GM23338 (cell line): ENCODE results near the gene PHACTR1. TPM values are rescaled to one million over a fixed set of nuclear protein-coding genes. Genes with fewer than 3 reads are reported as not detected.

Experiments
- ATAC-seq: fragments of 200-7000 bp; cut with Tn5 transposase; 3 replicates; pipeline ENCODE4 v1.9.1; 2020
- DNase-seq: peaks from one replicate; pipeline ENCODE4 v3.0.0-alpha.2; 2015; ENCODE audit warnings: low spot score
- H2AFZ ChIP-seq: fragments of 200-600 bp; sonication (generic); 2 replicates; pipeline ENCODE4 v1.8.0; 2016; ENCODE audit warnings: antibody characterized with exemption, mild to moderate bottlenecking, moderate library complexity
- H3F3A ChIP-seq: fragments of 200-600 bp; sonication (generic); replicated peaks from 2 replicates; pipeline ENCODE4 v1.8.0; 2017; ENCODE audit warnings: antibody characterized with exemption, mixed run types, low read depth
- H3K27ac ChIP-seq: fragments of 200-600 bp; sonication (generic); 2 replicates; pipeline ENCODE4 v1.6.1; 2016; ENCODE audit warnings: low read depth
- H3K27me3 ChIP-seq: fragments of 200-600 bp; sonication (generic); 2 replicates; pipeline ENCODE4 v1.8.0; 2016; ENCODE audit warnings: mild to moderate bottlenecking, mixed run types, moderate library complexity; ENCODE audit not compliant: insufficient read depth
- H3K36me3 ChIP-seq: fragments of 200-600 bp; sonication (generic); 2 replicates; pipeline ENCODE4 v1.8.0; 2016; ENCODE audit warnings: mild to moderate bottlenecking; ENCODE audit not compliant: insufficient read depth
- H3K4me1 ChIP-seq: fragments of 200-600 bp; sonication (generic); 2 replicates; pipeline ENCODE4 v1.8.0; 2016; ENCODE audit warnings: mild to moderate bottlenecking, moderate library complexity; ENCODE audit not compliant: insufficient read depth
- H3K4me2 ChIP-seq: fragments of 200-600 bp; sonication (generic); 2 replicates; pipeline ENCODE4 v1.7.1; 2017; ENCODE audit warnings: mixed run types
- H3K4me3 ChIP-seq: fragments of 200-600 bp; sonication (generic); 2 replicates; pipeline ENCODE4 v1.6.1; 2016; ENCODE audit warnings: mixed run types
- H3K79me2 ChIP-seq: fragments of 200-600 bp; sonication (generic); replicated peaks from 2 replicates; pipeline ENCODE4 v1.8.0; 2017; ENCODE audit warnings: mild to moderate bottlenecking; ENCODE audit not compliant: insufficient read depth
- H3K9me2 ChIP-seq: fragments of 200-600 bp; sonication (generic); 2 replicates; pipeline ENCODE4 v1.8.0; 2017; ENCODE audit not compliant: insufficient read depth
- H4K20me1 ChIP-seq: fragments of 200-600 bp; sonication (generic); replicated peaks from 2 replicates; pipeline ENCODE4 v1.8.0; 2017; ENCODE audit warnings: mild to moderate bottlenecking; ENCODE audit not compliant: insufficient read depth
- H3K27ac Mint-ChIP-seq: 2 replicates; pipeline ENCODE4 v1.8.0; 2020; ENCODE audit warnings: inconsistent platforms, mild to moderate bottlenecking, moderate library complexity, mixed read lengths
- H3K27me3 Mint-ChIP-seq: 3 replicates; pipeline ENCODE4 v1.8.0; 2022; ENCODE audit warnings: low read depth, mild to moderate bottlenecking, moderate library complexity, mixed read lengths, inconsistent platforms; ENCODE audit not compliant: insufficient read depth, poor library complexity
- H3K36me3 Mint-ChIP-seq: 3 replicates; pipeline ENCODE4 v1.8.0; 2021; ENCODE audit warnings: low read depth, mild to moderate bottlenecking, inconsistent platforms, moderate library complexity, mixed read lengths
- H3K4me1 Mint-ChIP-seq: 3 replicates; pipeline ENCODE4 v1.8.0; 2020; ENCODE audit warnings: mild to moderate bottlenecking, inconsistent platforms, mixed read lengths
- H3K4me3 Mint-ChIP-seq: 3 replicates; pipeline ENCODE4 v1.8.0; 2021; ENCODE audit warnings: moderate library complexity, mild to moderate bottlenecking, inconsistent platforms, mixed read lengths
- H3K9me3 Mint-ChIP-seq: 3 replicates; pipeline ENCODE4 v1.8.0; 2020; ENCODE audit warnings: moderate library complexity, mild to moderate bottlenecking, inconsistent platforms, mixed read lengths
- CREB1 ChIP-seq: fragments of 250-450 bp; sonication (Bioruptor Pico); IDR thresholded peaks from 2 replicates; pipeline ENCODE4 v1.5.0; 2020; ENCODE audit warnings: low read depth, mild to moderate bottlenecking, moderate library complexity
- ETS1 ChIP-seq: IDR thresholded peaks from 2 replicates; pipeline ENCODE4 v1.6.1; 2016; ENCODE audit warnings: antibody characterized with exemption
- EZH2 ChIP-seq: fragments of 200-600 bp; sonication (generic); IDR thresholded peaks from one replicate; pipeline ENCODE4 v1.8.0; 2017; ENCODE audit warnings: antibody characterized with exemption, mild to moderate bottlenecking, low read depth; ENCODE audit not compliant: unreplicated experiment
- EZH2phosphoT487 ChIP-seq: fragments of 200-600 bp; sonication (generic); IDR thresholded peaks from one replicate; pipeline ENCODE4 v1.8.1; 2018; ENCODE audit warnings: antibody characterized with exemption; ENCODE audit not compliant: unreplicated experiment
- JUNB ChIP-seq: IDR thresholded peaks from one replicate; pipeline ENCODE4 v1.6.1; 2016; ENCODE audit warnings: antibody characterized with exemption; ENCODE audit not compliant: unreplicated experiment
- NANOG ChIP-seq: IDR thresholded peaks from 2 replicates; pipeline ENCODE4 v1.6.1; 2016; ENCODE audit warnings: antibody characterized with exemption, borderline replicate concordance
- POLR2AphosphoS5 ChIP-seq: IDR thresholded peaks from 2 replicates; pipeline ENCODE4 v1.6.1; 2016; ENCODE audit warnings: antibody characterized with exemption, low read depth
- REST ChIP-seq: IDR thresholded peaks from one replicate; pipeline ENCODE4 v1.6.1; 2018; ENCODE audit warnings: antibody characterized with exemption; ENCODE audit not compliant: unreplicated experiment
- STAT1 ChIP-seq: IDR thresholded peaks from one replicate; pipeline ENCODE4 v1.6.1; 2016; ENCODE audit warnings: antibody characterized with exemption; ENCODE audit not compliant: unreplicated experiment
- ZNF331 ChIP-seq: fragments of 250-450 bp; sonication (Bioruptor Pico); IDR thresholded peaks from 2 replicates; pipeline ENCODE4 v1.5.0; 2020; ENCODE audit warnings: low read depth, mild to moderate bottlenecking, moderate library complexity
- polyA plus RNA-seq: library from polyadenylated mRNA; unstranded; fragments of >200 nt; fragmentation: Nextera tagmentation; extraction: Ambion mirVana; gene quantifications from 2 replicates; pipeline ENCODE4 v1.2.1, GENCODE V29; 2016
- total RNA-seq: library from RNA; depleted of rRNA; stranded (reverse); fragments of >200 nt; shearing (Covaris generic); gene quantifications from 2 replicates; pipeline ENCODE4 v1.2.3, GENCODE V29; 2014
- TF ChIP-seq, protein P1 (sequence below), 2 experiments: fragments of 200-600 bp in 1 of 2; sonication (generic) in 1 of 2; conservative IDR thresholded peaks; 2 replicates each; pipeline versions ENCODE4 v1.5.1 to v1.6.1; 2016 to 2017; ENCODE audit warnings: antibody characterized with exemption in 2 of 2, low read depth in 2 of 2, mild to moderate bottlenecking in 2 of 2, moderate library complexity in 1 of 2

The PHACTR1 gene
- total and polyA plus RNA-seq, 2 experiments from 2014 or later = 5.9 to 19.3 TPM

GRCh38 chr6:12785921-12786320 lies 69.4 kb downstream of the PHACTR1 start:
- H3K36me3 ChIP-seq = no peaks in the 10 kb centered on the region
- Mint-ChIP-seq H3K9me3 (no peaks in the 10 kb centered on the region), H3K27me3 (peaks cover 4% of the 10 kb centered on the region), H3K4me3 (no peak overlapping the region), H3K27ac (no peak overlapping the region), H3K4me1 (peaks cover 26% of the 10 kb centered on the region), H3K36me3 (no peaks in the 10 kb centered on the region)
- H3K9me2 ChIP-seq = no peaks in the 10 kb centered on the region
- H3K27ac ChIP-seq = no peak overlapping the region
- H3K4me3 ChIP-seq = no peak overlapping the region
- ATAC-seq (no peak), DNase-seq (no peak)
- no peaks in the 10 kb centered on the region for H3K27me3 ChIP-seq
- peaks cover 3% of the 10 kb centered on the region; the same call in 1 of the 2 replicates for H3K4me1 ChIP-seq
- H4K20me1 ChIP-seq = no peaks in the 10 kb centered on the region; the same call in 1 of the 2 replicates
- no peak overlapping the region for H3K4me2 ChIP-seq
- no peaks in the 10 kb centered on the region for H3K79me2 ChIP-seq
- no peaks in the 10 kb centered on the region for H3F3A ChIP-seq
- no peak for TF ChIP-seq JUNB
- TF ChIP-seq NANOG = no peak
- TF ChIP-seq EZH2 = no peak
- TF ChIP-seq ETS1 = no peak
- no peak overlapping the region for H2AFZ ChIP-seq

DNA sequence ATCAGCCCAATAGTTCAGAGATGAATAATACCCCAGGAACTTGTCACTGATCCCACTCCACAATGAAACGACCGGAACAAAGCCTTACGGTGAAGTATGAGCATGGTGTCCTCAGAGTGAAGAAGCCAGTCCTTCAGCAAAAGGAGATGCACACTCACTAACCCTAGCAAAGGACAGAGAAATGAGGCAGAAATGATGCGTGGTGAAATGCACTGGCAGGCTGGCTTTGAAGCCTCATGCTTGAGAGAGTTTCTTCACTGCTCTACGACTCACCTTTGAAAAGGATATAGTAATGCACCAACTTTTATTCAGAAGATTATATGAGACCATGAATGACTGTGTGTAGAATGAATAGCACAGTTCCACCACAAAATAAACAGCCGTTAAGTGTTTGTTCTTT lies 74.8 kb downstream of the PHACTR1 start:
- DNase-seq = no peak
- ATAC-seq = no peak
- TF ChIP-seq, protein P1, sequence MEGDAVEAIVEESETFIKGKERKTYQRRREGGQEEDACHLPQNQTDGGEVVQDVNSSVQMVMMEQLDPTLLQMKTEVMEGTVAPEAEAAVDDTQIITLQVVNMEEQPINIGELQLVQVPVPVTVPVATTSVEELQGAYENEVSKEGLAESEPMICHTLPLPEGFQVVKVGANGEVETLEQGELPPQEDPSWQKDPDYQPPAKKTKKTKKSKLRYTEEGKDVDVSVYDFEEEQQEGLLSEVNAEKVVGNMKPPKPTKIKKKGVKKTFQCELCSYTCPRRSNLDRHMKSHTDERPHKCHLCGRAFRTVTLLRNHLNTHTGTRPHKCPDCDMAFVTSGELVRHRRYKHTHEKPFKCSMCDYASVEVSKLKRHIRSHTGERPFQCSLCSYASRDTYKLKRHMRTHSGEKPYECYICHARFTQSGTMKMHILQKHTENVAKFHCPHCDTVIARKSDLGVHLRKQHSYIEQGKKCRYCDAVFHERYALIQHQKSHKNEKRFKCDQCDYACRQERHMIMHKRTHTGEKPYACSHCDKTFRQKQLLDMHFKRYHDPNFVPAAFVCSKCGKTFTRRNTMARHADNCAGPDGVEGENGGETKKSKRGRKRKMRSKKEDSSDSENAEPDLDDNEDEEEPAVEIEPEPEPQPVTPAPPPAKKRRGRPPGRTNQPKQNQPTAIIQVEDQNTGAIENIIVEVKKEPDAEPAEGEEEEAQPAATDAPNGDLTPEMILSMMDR (conservative IDR thresholded peaks at IDR 0.05; ENCODE audit: low read depth in 2 of 2) = no peak
- TF ChIP-seq ZNF331 (CRISPR knock-in tag) (no peak), NANOG (no peak), CREB1 (CRISPR knock-in tag) (no peak), EZH2phosphoT487 (no peak), REST (no peak), ETS1 (no peak), EZH2 (no peak), STAT1 (no peak), JUNB (no peak), POLR2AphosphoS5 (no peak)

More for the DNA sequence above, 74.8 kb downstream of the PHACTR1 start:
- no peaks in the 10 kb centered on the region for H3K36me3 Mint-ChIP-seq
- peaks cover 6% of the 10 kb centered on the region for H3K27me3 Mint-ChIP-seq
- H3K4me3 ChIP-seq = no peak overlapping the region
- H4K20me1 ChIP-seq = no peaks in the 10 kb centered on the region; the same call in 1 of the 2 replicates
- no peak overlapping the region for H2AFZ ChIP-seq
- no peaks in the 10 kb centered on the region for H3K9me2 ChIP-seq
- no peak overlapping the region for H3K4me2 ChIP-seq
- no peaks in the 10 kb centered on the region for H3K27me3 ChIP-seq
- H3K27ac ChIP-seq = no peak overlapping the region
- H3K4me3 Mint-ChIP-seq = no peak overlapping the region
- H3K79me2 ChIP-seq = no peaks in the 10 kb centered on the region
- H3K27ac Mint-ChIP-seq = no peak overlapping the region
- H3K4me1 ChIP-seq = peaks cover 3% of the 10 kb centered on the region; the same call in 1 of the 2 replicates
- H3K4me1 Mint-ChIP-seq = peaks cover 23% of the 10 kb centered on the region
- no peaks in the 10 kb centered on the region for H3F3A ChIP-seq
- H3K9me3 Mint-ChIP-seq = no peaks in the 10 kb centered on the region
- no peaks in the 10 kb centered on the region for H3K36me3 ChIP-seq
